Upper lobe of left lung (tissue), 4 donors: ENCODE data around the gene FBXO45.
A peak's percentile ranks its signal among the peaks of the same experiment; 100 is the strongest.

Source experiments
- CTCF ChIP-seq, 6 experiments: fragments of 450-650 bp in 4 of 6; fragments of 200-600 bp in 2 of 6; sonication (generic) in 2 of 6; IDR thresholded peaks; one replicate each; pipeline ENCODE4 v1.5.1; 2016 to 2019; ENCODE audit warnings: antibody characterized with exemption in 6 of 6
- POLR2AphosphoS5 ChIP-seq, 2 donors: sonication (generic); formaldehyde crosslinking; IDR thresholded peaks; one replicate each; pipeline ENCODE4 v1.5.1; 2017; ENCODE audit warnings: antibody characterized with exemption in 2 of 2

DNA sequence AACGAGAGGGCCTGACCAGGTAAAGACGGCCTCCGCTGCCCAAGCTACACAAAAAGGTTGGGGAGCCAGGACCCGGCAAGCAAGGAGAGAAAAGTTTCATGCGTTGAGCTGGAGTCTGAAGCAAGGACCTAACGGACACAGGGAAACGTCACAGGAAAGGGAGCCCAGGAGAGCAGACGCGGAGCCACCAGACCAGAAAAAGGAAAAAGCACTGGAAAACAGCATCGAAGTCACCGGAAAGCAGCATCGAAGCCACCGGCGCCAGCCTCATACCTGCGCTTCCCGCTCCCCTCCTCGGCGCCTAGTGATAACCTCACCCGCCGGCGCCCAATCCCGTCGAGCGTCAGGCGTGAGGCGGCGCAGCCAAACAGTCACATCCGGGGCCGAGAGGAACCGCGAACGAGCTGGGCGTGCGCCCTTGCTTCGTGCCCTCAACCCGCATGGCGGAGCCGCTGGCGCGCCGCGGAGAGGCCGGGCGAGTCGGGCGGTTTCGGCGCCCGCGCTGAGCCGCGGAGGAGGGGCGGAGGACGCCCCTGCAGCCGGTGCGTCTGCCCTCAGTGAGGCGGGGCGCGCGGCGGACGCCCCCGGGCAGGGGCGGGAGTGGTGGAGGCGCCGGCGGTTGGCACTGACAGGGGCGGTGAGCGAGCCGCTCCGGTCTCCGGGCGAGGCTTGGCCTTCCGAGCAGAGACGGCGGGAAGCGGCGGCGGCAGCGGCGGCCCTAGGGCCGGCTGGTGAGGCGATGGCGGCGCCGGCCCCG lies at the start of gene FBXO45, which contains the start of gene WDR53:
- TF ChIP-seq POLR2AphosphoS5 (IDR thresholded peaks at IDR 0.05) (peak; percentile 95 to 98), CTCF (IDR thresholded peaks at IDR 0.05) (peak in 2 of 6 experiments; percentile 20 to 33)
